GM13976 (cell line): Measurements from ENCODE around the gene LRRC32.

ENCODE experiments used
- DNase-seq: peaks from one replicate; pipeline ENCODE4 v3.0.0; 2012; ENCODE audit warnings: low spot score
- CTCF ChIP-seq: IDR thresholded peaks from 2 replicates; pipeline ENCODE4 v1.5.1; 2012; ENCODE audit warnings: borderline replicate concordance, mild to moderate bottlenecking; ENCODE audit not compliant: insufficient read depth; ENCODE audit errors: extremely low read depth, missing control alignments, control extremely low read depth
- in situ Hi-C: fragments of 300-500 bp; cut with MboI; formaldehyde crosslinking; loops from one replicate; pipeline ENCODE4 v1.12.0; 2022; ENCODE audit warnings: low sequenced_read_pairs, mixed read lengths, inconsistent platforms; ENCODE audit not compliant: unreplicated experiment

LRRC32 gene

GRCh38 chr11:76700177-76701100 lies 29.9 kb upstream of the LRRC32 start:
- no peak for DNase-seq
- TF ChIP-seq CTCF: no peak
- in situ Hi-C loops: no loop called here

GRCh38 chr11:76699451-76700091 lies 29.0 kb upstream of the LRRC32 start:
- in situ Hi-C loops: loop anchor here (25.0 kb wide), 1 partner anchor 487 kb away; the partner anchor contains the start of gene WNT11
- no peak for TF ChIP-seq CTCF
- DNase-seq: no peak

- in situ Hi-C loops: loop anchor here (25.0 kb wide), 1 partner anchor 486 kb away; the partner anchor contains the start of gene WNT11
- no peak for TF ChIP-seq CTCF
- no peak for DNase-seq
Measured at GRCh38 chr11:76698321-76699043, 27.9 kb upstream of the LRRC32 start.

- no peak for TF ChIP-seq CTCF
- in situ Hi-C loops: loop anchor here (25.0 kb wide), 1 partner anchor 484 kb away; the partner anchor contains the start of gene WNT11
- DNase-seq: no peak
Measured at GRCh38 chr11:76696756-76697155, 26.2 kb upstream of the LRRC32 start.

GRCh38 chr11:76695771-76696170 lies 25.2 kb upstream of the LRRC32 start:
- in situ Hi-C loops: loop anchor here (25.0 kb wide), 1 partner anchor 483 kb away; the partner anchor contains the start of gene WNT11

More at GRCh38 chr11:76695771-76696170, 25.2 kb upstream of the LRRC32 start:
- TF ChIP-seq CTCF: no peak
- no peak for DNase-seq
